GM19372 (cell line): ENCODE data around the gene TTLL5.

Experiments
- ATAC-seq: cut with Tn5 transposase; IDR thresholded peaks from one replicate; pipeline ENCODE4 v1.9.1; 2021; ENCODE audit warnings: mild to moderate bottlenecking, low read depth, moderate library complexity; ENCODE audit not compliant: unreplicated experiment

TTLL5 gene

GRCh38 chr14:75857199-75857598 lies 196.2 kb downstream of the TTLL5 start:
- ATAC-seq: no peak

GRCh38 chr14:75858362-75858761 lies 197.3 kb downstream of the TTLL5 start:
- no peak for ATAC-seq

GRCh38 chr14:75859746-75860145 lies 198.7 kb downstream of the TTLL5 start:
- ATAC-seq: no peak

- ATAC-seq: no peak
Measured at GRCh38 chr14:75860561-75861160, 199.6 kb downstream of the TTLL5 start.

GRCh38 chr14:75861161-75861621 lies 200.1 kb downstream of the TTLL5 start:
- no peak for ATAC-seq

GRCh38 chr14:75863221-75863620 lies 202.2 kb downstream of the TTLL5 start:
- ATAC-seq: no peak

GRCh38 chr14:75864352-75864751 lies 203.3 kb downstream of the TTLL5 start:
- no peak for ATAC-seq

GRCh38 chr14:75865531-75865930 lies 204.5 kb downstream of the TTLL5 start:
- ATAC-seq: no peak

- ATAC-seq: no peak
Measured at GRCh38 chr14:75866970-75867369, 205.9 kb downstream of the TTLL5 start.

- ATAC-seq: no peak
Measured at GRCh38 chr14:75871181-75871880, 210.3 kb downstream of the TTLL5 start.

- ATAC-seq: peak; percentile 97
Measured at GRCh38 chr14:75875958-75876357, 214.9 kb downstream of the TTLL5 start.

- no peak for ATAC-seq
Measured at GRCh38 chr14:75876530-75876929, 215.5 kb downstream of the TTLL5 start.

- no peak for ATAC-seq
Measured at GRCh38 chr14:75877292-75877691, 216.2 kb downstream of the TTLL5 start.

- no peak for ATAC-seq
Measured at GRCh38 chr14:75877884-75878283, 216.8 kb downstream of the TTLL5 start.

- no peak for ATAC-seq
Measured at GRCh38 chr14:75879031-75879430, 218.0 kb downstream of the TTLL5 start.

- ATAC-seq: no peak
Measured at GRCh38 chr14:75880512-75880911, 219.5 kb downstream of the TTLL5 start.

- no peak for ATAC-seq
Measured at GRCh38 chr14:75881994-75882393, 220.9 kb downstream of the TTLL5 start.

GRCh38 chr14:75884198-75884611 lies 223.2 kb downstream of the TTLL5 start:
- no peak for ATAC-seq

- ATAC-seq: no peak
Measured at GRCh38 chr14:75885829-75886228, 224.8 kb downstream of the TTLL5 start.

- no peak for ATAC-seq
Measured at GRCh38 chr14:75886636-75887348, 225.7 kb downstream of the TTLL5 start.

- ATAC-seq: no peak
Measured at GRCh38 chr14:75888945-75889344, 227.9 kb downstream of the TTLL5 start.

GRCh38 chr14:75896341-75896740 lies 235.3 kb downstream of the TTLL5 start:
- ATAC-seq: no peak
